ENCODE data around the gene GNG4. TPM values are rescaled to one million over a fixed set of nuclear protein-coding genes. Genes with fewer than 3 reads are reported as not detected.

Gene GNG4
- total and polyA plus RNA-seq, 9 of the 15 experiments (the other 6 are each of a cell fraction or from before 2014, with no cell fraction given) = 0.06 to 0.58 (median 0.08) TPM; not detected in 4

GRCh38 chr1:235562589-235562988 lies 87.0 kb downstream of the GNG4 start:
- POLR2A ChIA-PET = no interaction called here
- no peak for DNase-seq (ENCODE audit: extremely low read depth in 1 of 4, low spot score in 3 of 4)
- Histone ChIP-seq H3K27me3 (ENCODE audit: control insufficient read depth in 2 of 2, insufficient read depth in 2 of 2, low read length in 2 of 2) (peaks cover 41 to 47% of the 10 kb centered on the region in 2 experiments), H3K4me2 (ENCODE audit: insufficient read depth, low read length) (no peak overlapping the region), H3K9me3 (replicated peaks; ENCODE audit: control insufficient read depth, insufficient read depth, low read depth, low read length) (no peaks in the 10 kb centered on the region), H3K4me3 (no peak overlapping the region), H3K9me1 (ENCODE audit: control insufficient read depth, insufficient read depth, low read length) (peaks cover 5% of the 10 kb centered on the region), H3K4me1 (replicated peaks in 1 of 2; ENCODE audit: control insufficient read depth in 2 of 2, insufficient read depth in 2 of 2, low read length in 2 of 2) (no peaks in the 10 kb centered on the region), H3K79me2 (ENCODE audit: control insufficient read depth, insufficient read depth, low read length) (no peaks in the 10 kb centered on the region), H3K9ac (ENCODE audit: insufficient read depth in 1 of 2, low read depth in 2 of 2, low read length in 2 of 2) (no peak overlapping the region), H3K27ac (ENCODE audit: extremely low read depth, low read depth, low read length) (no peak overlapping the region), H3K36me3 (ENCODE audit: control insufficient read depth, insufficient read depth, low read length) (no peaks in the 10 kb centered on the region), H4K20me1 (replicated peaks; ENCODE audit: control insufficient read depth, insufficient read depth, low read length) (no peaks in the 10 kb centered on the region), H2AFZ (ENCODE audit: low read depth, low read length) (no peak overlapping the region)
- in situ Hi-C loops (cut with MboI) (no loop called here), intact Hi-C loops (cut with micrococcal nuclease) (no loop called here)
- FAIRE-seq = no peak
- no TSS peak for BruUV-seq (replicated peaks)
- CTCF ChIA-PET (ENCODE audit: low intra/inter-chr PET ratio) = no interaction called here
- ATAC-seq = no peak
- TF ChIP-seq TBL1XR1 (IDR thresholded peaks at IDR 0.05; ENCODE audit: low read length in 2 of 2) (no peak), ADNP (tag; IDR thresholded peaks at IDR 0.05) (no peak), SLC30A9 (CRISPR knock-in tag; IDR thresholded peaks at IDR 0.05) (no peak), BRF1 (IDR thresholded peaks at IDR 0.05; ENCODE audit: borderline replicate concordance, extremely low read depth, insufficient read length) (no peak), ZHX1 (conservative IDR thresholded peaks at IDR 0.05; ENCODE audit: low read length) (no peak), ZNF707 (CRISPR knock-in tag; conservative IDR thresholded peaks at IDR 0.05) (no peak), TARDBP (IDR thresholded peaks at IDR 0.05) (no peak), GTF2E2 (tag; IDR thresholded peaks at IDR 0.05) (no peak), BRCA1 (IDR thresholded peaks at IDR 0.05) (no peak), BRCA1 (CRISPR knock-in tag; IDR thresholded peaks at IDR 0.05) (no peak), GTF2F1 (IDR thresholded peaks at IDR 0.05; ENCODE audit: low read depth, low read length) (no peak)
- TF ChIP-seq, protein P1, sequence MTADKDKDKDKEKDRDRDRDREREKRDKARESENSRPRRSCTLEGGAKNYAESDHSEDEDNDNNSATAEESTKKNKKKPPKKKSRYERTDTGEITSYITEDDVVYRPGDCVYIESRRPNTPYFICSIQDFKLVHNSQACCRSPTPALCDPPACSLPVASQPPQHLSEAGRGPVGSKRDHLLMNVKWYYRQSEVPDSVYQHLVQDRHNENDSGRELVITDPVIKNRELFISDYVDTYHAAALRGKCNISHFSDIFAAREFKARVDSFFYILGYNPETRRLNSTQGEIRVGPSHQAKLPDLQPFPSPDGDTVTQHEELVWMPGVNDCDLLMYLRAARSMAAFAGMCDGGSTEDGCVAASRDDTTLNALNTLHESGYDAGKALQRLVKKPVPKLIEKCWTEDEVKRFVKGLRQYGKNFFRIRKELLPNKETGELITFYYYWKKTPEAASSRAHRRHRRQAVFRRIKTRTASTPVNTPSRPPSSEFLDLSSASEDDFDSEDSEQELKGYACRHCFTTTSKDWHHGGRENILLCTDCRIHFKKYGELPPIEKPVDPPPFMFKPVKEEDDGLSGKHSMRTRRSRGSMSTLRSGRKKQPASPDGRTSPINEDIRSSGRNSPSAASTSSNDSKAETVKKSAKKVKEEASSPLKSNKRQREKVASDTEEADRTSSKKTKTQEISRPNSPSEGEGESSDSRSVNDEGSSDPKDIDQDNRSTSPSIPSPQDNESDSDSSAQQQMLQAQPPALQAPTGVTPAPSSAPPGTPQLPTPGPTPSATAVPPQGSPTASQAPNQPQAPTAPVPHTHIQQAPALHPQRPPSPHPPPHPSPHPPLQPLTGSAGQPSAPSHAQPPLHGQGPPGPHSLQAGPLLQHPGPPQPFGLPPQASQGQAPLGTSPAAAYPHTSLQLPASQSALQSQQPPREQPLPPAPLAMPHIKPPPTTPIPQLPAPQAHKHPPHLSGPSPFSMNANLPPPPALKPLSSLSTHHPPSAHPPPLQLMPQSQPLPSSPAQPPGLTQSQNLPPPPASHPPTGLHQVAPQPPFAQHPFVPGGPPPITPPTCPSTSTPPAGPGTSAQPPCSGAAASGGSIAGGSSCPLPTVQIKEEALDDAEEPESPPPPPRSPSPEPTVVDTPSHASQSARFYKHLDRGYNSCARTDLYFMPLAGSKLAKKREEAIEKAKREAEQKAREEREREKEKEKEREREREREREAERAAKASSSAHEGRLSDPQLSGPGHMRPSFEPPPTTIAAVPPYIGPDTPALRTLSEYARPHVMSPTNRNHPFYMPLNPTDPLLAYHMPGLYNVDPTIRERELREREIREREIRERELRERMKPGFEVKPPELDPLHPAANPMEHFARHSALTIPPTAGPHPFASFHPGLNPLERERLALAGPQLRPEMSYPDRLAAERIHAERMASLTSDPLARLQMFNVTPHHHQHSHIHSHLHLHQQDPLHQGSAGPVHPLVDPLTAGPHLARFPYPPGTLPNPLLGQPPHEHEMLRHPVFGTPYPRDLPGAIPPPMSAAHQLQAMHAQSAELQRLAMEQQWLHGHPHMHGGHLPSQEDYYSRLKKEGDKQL (CRISPR knock-in tag; IDR thresholded peaks at IDR 0.05; ENCODE audit: borderline replicate concordance) = no peak
- TF ChIP-seq, protein P2, sequence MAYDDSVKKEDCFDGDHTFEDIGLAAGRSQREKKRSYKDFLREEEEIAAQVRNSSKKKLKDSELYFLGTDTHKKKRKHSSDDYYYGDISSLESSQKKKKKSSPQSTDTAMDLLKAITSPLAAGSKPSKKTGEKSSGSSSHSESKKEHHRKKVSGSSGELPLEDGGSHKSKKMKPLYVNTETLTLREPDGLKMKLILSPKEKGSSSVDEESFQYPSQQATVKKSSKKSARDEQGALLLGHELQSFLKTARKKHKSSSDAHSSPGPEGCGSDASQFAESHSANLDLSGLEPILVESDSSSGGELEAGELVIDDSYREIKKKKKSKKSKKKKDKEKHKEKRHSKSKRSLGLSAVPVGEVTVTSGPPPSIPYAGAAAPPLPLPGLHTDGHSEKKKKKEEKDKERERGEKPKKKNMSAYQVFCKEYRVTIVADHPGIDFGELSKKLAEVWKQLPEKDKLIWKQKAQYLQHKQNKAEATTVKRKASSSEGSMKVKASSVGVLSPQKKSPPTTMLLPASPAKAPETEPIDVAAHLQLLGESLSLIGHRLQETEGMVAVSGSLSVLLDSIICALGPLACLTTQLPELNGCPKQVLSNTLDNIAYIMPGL (CRISPR knock-in tag; IDR thresholded peaks at IDR 0.05) = no peak

All from K562 (cell line).